Lower leg skin (tissue), 4 donors: ENCODE data around the gene KCNE1. TPM values are rescaled to one million over a fixed set of nuclear protein-coding genes. Genes with fewer than 3 reads are reported as not detected.
"Not testable (repeated sequence)": the region's sequence is repeated elsewhere in the genome, so short reads cannot be mapped to it uniquely, and the experiment has no call there.

Source experiments
- DNase-seq, 2 donors: peaks; one replicate each; pipeline ENCODE4 v3.0.0-alpha.2; 2019; ENCODE audit warnings: low spot score in 2 of 2
- H3K4me3 ChIP-seq: fragments of 200-600 bp; sonication (generic); 2 replicates; pipeline ENCODE4 v1.5.1; 2017; ENCODE audit warnings: mild to moderate bottlenecking, low read depth; ENCODE audit not compliant: poor library complexity, severe bottlenecking
- WGBS, 2 donors: methylation state at CpG; one replicate each; pipeline ENCODE4 v1.1.5; 2018; 5-methylcytosine and 5-hydroxymethylcytosine counted together
- intact Hi-C: fragments of 100-400 bp; cut with DNase I; formaldehyde crosslinking; loops from one replicate; pipeline ENCODE4 v1.15.0; 2023; ENCODE audit warnings: low total_unique reads
- total RNA-seq, 4 donors: library from RNA; depleted of rRNA; stranded (reverse); fragments of >200 nt; gene quantifications; one replicate each; pipeline ENCODE4 v1.1.0, GENCODE V29; 2016

The KCNE1 gene
- total RNA-seq, 4 donors from 2014 or later: 0.13 to 1.4 (median 0.64) TPM

DNA sequence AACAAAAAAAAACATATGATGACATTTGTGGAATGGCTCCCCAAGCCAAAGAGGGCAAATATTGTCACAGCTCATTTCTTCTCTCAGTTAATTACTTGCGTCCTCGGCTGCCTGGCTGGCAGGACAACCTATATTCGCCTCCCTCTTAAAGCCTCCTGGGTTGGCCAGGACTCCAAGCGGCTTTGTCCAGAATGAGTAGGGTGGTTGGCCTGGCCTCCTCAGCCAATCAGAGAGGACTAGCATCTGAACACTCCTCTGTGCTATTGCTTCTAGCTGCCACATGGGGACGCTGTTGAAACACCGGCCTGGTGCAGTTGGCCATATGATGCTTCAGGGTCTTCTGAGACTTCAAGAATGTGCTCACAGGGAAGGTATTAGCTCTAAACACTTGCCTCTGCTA lies 83.6 kb downstream of the KCNE1 start:
- intact Hi-C loops, H3K4me3 ChIP-seq, DNase-seq: not testable (repeated sequence)
- WGBS, 2 donors: no CpG with 5 or more reads among the region's 6 CpGs

DNA sequence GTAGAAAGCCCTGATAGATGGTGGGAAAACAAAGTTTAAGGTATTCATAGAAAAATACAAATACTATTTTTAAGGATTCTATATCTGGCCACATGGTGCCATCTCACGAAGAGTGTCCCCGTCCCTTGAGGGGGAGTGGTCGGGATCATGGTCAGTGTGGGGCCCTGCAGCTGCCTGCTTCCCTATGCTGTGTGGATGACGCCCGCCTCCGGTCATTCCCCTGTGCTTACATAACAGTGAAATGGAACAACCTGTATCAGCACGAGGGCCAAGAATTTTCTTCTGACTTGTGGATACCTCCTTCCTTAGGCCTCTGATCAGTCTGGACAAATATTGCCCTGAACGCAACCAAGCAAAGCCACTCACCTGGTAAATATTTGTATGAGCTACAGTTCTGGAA lies 84.7 kb downstream of the KCNE1 start:
- H3K4me3 ChIP-seq, intact Hi-C loops, DNase-seq: not testable (repeated sequence)
- no CpG with 5 or more reads among the region's 8 CpGs for WGBS, 2 donors

DNA sequence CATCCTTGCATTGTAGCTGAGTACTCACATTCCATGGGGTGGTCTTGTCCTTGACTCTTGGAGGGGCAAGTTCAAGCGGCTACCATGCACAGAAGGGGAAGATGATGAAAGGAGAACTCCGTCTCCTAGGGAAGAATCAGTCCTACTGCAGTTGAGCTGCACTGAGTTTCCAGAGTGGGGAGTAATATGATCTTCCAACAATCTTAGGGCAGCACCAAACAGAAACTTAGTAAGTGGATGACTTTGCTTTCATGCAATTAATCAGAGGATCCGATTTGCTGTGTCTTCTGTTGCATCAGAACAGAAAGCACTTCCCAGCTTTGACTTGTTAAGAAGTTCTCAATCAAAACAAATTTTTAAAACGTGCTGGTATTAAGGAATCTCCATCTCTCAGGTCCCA lies 88.2 kb downstream of the KCNE1 start, which contains the start of gene SMIM34:
TSS of gene SMIM34 (minus strand) at position 147 of the 400 bp plus-strand sequence. CDS start at position 35, 112 bp downstream.
- H3K4me3 ChIP-seq, DNase-seq, intact Hi-C loops: not testable (repeated sequence)
- WGBS, 2 donors: no CpG with 5 or more reads among the region's 4 CpGs

DNA sequence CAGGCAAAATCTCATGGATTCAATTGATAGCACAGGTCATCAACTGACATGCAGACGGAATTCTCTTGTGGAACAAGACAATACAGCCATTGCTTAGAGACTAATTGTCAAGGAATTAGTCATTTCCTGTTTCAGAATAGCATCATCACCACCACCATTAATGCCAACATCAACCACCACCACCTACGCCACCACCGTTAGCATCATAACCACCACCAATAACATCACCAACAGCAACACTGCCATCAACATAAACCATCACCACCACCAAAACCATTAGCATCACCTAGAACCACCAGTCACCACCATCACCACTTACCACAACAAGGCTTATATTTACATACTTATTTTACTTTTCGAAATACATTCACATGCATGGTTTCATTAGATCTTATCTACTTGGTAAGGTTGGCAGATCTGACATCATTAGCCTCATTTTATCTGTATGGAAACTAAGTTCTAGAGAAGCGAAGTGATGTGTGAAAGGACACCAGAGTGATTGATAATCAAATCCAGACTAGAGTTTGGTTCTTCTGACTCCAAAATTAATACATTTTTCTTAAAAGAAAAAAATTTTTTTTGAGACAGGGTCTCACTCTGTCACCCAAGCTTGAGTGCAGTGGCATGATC lies 94.4 kb downstream of the KCNE1 start:
- no CpG with 5 or more reads among the region's 5 CpGs for WGBS, 2 donors
- H3K4me3 ChIP-seq, DNase-seq, intact Hi-C loops: not testable (repeated sequence)

DNA sequence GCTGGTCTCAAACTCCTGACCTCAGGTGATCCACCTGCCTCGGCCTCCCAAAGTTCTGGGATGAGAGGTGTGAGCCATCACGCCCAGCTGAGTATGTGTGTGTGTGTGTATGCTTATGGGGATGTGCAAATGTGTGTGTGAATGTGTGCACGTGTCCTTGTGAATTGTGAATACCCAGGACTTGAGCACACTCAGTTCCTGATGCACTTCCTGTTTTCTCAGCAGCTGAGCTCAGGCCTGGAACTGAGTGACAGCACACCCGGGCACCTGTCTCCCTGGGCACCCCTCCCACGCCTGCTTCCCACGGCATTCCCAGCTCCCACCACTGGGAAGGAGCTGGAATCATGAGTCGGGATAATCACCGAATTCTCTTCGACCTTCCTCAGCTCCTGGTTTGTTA lies 104.7 kb downstream of the KCNE1 start:
- intact Hi-C loops, DNase-seq, H3K4me3 ChIP-seq: not testable (repeated sequence)
- no CpG with 5 or more reads among the region's 9 CpGs for WGBS, 2 donors

DNA sequence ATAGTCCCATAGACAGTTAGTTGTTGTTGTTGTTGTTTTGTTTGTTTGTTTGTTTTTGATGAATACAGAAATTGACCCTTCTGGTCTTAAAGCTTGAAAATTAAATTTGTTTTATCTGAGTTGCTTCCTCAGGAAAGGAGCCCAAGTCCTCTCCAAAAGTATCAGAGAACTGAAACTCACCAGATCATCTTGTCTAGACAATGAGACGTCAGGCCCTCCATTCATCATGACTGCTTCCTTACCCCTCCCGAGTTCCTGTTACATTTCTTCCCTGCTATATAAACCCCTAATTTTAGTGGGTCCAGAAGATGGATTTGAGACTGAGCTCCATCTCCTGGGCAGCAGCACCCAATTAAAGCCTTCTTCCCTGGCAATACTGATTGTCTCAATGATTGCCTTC lies 105.3 kb downstream of the KCNE1 start:
- intact Hi-C loops, H3K4me3 ChIP-seq, DNase-seq: not testable (repeated sequence)
- WGBS, 2 donors: no CpG with 5 or more reads among the region's 2 CpGs

DNA sequence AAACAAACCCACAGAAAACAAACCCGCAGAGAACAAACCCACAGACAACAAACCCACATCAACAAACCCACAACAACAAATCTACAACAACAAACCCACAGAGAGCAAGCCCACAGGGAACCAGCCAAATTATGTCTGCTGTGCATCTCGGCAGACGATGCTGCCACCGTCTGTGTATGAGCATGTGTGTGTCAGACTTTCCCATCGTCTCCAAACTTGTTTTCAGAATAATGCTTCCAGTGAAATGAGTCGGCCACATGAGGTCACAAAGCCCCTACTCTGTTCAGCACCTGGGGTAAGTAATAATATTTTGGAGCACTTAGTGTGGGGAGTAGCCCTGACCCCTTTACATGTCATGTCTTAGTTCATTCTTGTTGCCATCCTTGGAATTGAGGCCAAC lies 105.9 kb downstream of the KCNE1 start:
- intact Hi-C loops, H3K4me3 ChIP-seq, DNase-seq: not testable (repeated sequence)
- no CpG with 5 or more reads among the region's 6 CpGs for WGBS, 2 donors

DNA sequence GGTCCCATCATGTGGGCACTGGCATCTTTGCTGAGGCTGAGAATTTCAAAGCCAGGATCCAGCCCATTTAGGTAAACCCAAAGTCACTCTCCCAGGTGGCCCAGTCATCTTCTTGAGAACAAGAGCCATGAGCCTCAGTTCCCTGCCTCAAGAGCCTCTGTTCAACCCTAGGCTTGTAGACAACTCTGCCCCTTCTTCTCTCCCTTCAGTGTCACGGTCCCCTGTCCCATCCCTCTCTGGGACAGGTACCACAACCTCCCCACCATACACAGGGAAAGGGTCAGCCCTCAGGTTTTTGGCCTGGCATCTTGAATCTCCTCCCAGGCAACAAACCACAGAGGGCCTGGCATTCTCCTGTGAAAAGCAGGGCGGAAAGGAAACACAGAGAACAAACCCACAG lies 106.3 kb downstream of the KCNE1 start:
- intact Hi-C loops, DNase-seq, H3K4me3 ChIP-seq: not testable (repeated sequence)
- no CpG with 5 or more reads among the region's 2 CpGs for WGBS, 2 donors

DNA sequence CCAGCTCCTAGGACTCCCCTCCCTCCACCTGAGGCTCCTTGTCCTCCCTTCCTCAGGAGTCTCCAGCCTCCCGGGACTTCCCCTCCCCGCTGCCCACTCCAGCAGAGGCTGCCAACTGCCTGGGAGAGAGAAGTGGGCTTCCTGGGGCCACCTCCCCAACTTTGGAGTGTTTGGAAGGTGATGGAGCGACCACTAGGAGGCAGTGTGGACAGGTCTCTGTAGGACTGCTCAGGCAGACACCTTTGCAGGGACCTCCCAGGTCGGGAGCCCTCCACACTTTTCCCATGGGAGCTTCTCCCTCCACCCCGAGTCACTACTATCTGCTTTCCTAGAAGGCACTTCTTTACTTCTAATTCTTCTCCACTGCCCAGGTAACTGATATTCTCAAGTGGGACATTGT lies 107.3 kb downstream of the KCNE1 start:
- H3K4me3 ChIP-seq, intact Hi-C loops, DNase-seq: not testable (repeated sequence)
- WGBS, 2 donors: no CpG with 5 or more reads among the region's 5 CpGs

DNA sequence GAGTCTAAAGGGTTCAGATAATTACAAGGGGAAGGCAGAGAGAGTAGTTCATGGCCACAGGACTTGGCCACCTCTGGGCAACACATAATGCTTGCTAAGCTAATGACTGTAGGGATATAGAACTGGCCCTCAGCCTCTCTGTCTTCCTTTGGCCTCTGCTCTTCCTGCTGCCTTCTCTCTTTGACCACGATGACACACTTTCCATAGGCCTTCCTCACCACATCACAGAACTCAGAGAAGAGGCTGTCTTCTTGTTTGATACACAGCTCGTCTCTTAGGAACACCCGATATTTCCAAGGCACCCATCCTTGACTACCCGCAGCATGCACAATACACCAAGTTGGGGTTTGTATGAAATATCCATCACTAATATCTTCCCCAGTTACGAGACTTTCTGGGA lies 111.5 kb downstream of the KCNE1 start:
- WGBS, 2 donors: no CpG with 5 or more reads among the region's 5 CpGs
- H3K4me3 ChIP-seq, intact Hi-C loops, DNase-seq: not testable (repeated sequence)

Other genes with a start within 250 kb of the KCNE1 start
- not detected for gene KCNE2, start 148.2 kb downstream of the KCNE1 start, total RNA-seq
- 1 to 10 TPM in 3 of 4 donors, under 1 TPM in 1; 0.34 to 7.7 (median 4.7) TPM for gene SMIM11, start 136.7 kb downstream of the KCNE1 start, total RNA-seq
- under 1 TPM in 1 of 4 donors, not detected in 3; 0.59 TPM for gene SMIM34, start 88.3 kb downstream of the KCNE1 start, total RNA-seq
- 10 to 100 TPM; 18.8 to 29.0 (median 19.4) TPM for gene RCAN1, start 102.9 kb upstream of the KCNE1 start, total RNA-seq
- 1 to 10 TPM; 2.1 to 5.9 (median 3.3) TPM for gene CLIC6, start 156.8 kb upstream of the KCNE1 start, total RNA-seq